GM12878 (cell line): ENCODE results near the gene ING3. TPM values are rescaled to one million over a fixed set of nuclear protein-coding genes. Genes with fewer than 3 reads are reported as not detected.

Source experiments
- LARP7 ChIP-seq: fragments of 450-650 bp; IDR thresholded peaks from 2 replicates; pipeline ENCODE4 v1.6.1; 2017; ENCODE audit warnings: mild to moderate bottlenecking
- MTA2 ChIP-seq: fragments of 450-650 bp; IDR thresholded peaks from 2 replicates; pipeline ENCODE4 v1.6.1; 2016; ENCODE audit warnings: low read depth, mild to moderate bottlenecking, moderate library complexity
- POLR2AphosphoS5 ChIP-seq: IDR thresholded peaks from 2 replicates; pipeline ENCODE4 v1.6.1; 2011; ENCODE audit warnings: mild to moderate bottlenecking, low read length, inconsistent platforms
- SIN3A ChIP-seq: IDR thresholded peaks from 2 replicates; pipeline ENCODE4 v1.6.1; 2012; ENCODE audit warnings: low read depth, low read length, improper control_type of control experiment
- polyA plus RNA-seq, 11 experiments: library from polyadenylated mRNA; depleted of rRNA in 4 of 11; unstranded in 6 of 11; stranded (reverse) in 5 of 11; fragments of >200 nt; fragmentation: Nextera tagmentation in 4 of 11; fragmentation: Illumina TruSeq in 1 of 11; extraction: Ambion mirVana in 4 of 11; extraction: Trizol in 1 of 11; gene quantifications; 1 replicate in 1 of 11; 2 replicates in 10 of 11; pipeline versions ENCODE4 v1.2.1 to v1.2.3, GENCODE V29; 2011 to 2016; ENCODE audit warnings: inconsistent platforms in 2 of 11, missing spikeins in 2 of 11, low read depth in 1 of 11
- total RNA-seq, 4 experiments: library from RNA; depleted of rRNA in 3 of 4; stranded (reverse); fragments of >200 nt in 3 of 4; fragmentation: Illumina TruSeq in 1 of 4; extraction: Trizol in 1 of 4; gene quantifications; 2 replicates each; pipeline versions ENCODE4 v1.2.1 to v1.2.3, GENCODE V29; 2013 to 2021
- TF ChIP-seq, protein P1 (sequence below): fragments of 450-650 bp; IDR thresholded peaks from 2 replicates; pipeline ENCODE4 v1.6.1; 2017; ENCODE audit warnings: antibody characterized with exemption, mild to moderate bottlenecking, moderate library complexity
- TF ChIP-seq, protein P2 (sequence below): fragments of 450-650 bp; IDR thresholded peaks from 2 replicates; pipeline ENCODE4 v1.6.1; 2017; ENCODE audit warnings: mild to moderate bottlenecking

Gene ING3
- total and polyA plus RNA-seq, 10 of the 15 experiments (the other 5 are each of a cell fraction or from before 2014, with no cell fraction given) = 12.1 to 60.8 (median 28.8) TPM

DNA sequence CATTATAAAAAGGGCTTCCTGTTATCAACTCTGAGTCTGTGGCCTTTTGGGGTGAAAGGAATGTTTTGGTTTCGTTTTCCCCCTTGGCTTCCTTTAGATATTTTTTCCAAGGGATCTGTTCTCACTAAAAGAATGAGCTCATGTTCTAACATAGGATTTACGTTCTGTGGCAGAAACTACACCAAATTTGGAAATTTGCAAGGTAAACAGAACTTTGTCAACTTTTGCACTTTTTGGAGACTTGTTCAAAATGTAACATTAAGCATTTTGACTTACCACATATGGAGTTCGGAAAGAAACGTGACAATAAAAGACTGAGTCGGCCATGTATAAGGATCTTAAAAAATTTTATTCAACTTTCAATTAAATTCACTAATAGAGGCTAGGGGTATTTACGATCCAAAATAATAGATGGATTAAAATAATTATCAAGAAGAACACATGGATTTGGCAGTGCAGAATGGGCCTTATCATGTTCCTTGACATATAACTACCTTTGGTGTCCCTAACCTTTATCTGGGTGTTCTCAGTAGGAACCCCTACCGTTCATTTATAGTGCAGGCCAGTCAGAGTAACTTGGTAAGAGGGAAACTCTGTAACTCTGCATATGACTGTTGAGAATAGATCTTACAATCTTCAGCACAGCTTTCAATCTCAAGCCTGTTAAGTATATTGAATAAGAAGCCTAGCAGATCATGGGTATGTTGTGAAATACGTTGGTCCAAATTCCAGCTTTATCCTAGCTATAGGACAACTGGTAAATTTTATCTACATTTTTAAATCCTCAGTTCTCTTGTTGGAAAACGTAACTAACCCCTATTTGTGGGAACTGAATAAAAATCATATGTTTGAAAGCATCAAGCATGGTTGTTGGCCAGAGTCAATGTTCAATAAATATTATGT lies 49.8 kb downstream of the ING3 start (continued):
- TF ChIP-seq, protein P1, sequence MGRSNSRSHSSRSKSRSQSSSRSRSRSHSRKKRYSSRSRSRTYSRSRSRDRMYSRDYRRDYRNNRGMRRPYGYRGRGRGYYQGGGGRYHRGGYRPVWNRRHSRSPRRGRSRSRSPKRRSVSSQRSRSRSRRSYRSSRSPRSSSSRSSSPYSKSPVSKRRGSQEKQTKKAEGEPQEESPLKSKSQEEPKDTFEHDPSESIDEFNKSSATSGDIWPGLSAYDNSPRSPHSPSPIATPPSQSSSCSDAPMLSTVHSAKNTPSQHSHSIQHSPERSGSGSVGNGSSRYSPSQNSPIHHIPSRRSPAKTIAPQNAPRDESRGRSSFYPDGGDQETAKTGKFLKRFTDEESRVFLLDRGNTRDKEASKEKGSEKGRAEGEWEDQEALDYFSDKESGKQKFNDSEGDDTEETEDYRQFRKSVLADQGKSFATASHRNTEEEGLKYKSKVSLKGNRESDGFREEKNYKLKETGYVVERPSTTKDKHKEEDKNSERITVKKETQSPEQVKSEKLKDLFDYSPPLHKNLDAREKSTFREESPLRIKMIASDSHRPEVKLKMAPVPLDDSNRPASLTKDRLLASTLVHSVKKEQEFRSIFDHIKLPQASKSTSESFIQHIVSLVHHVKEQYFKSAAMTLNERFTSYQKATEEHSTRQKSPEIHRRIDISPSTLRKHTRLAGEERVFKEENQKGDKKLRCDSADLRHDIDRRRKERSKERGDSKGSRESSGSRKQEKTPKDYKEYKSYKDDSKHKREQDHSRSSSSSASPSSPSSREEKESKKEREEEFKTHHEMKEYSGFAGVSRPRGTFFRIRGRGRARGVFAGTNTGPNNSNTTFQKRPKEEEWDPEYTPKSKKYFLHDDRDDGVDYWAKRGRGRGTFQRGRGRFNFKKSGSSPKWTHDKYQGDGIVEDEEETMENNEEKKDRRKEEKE = no peak
- TF ChIP-seq MTA2 (no peak), POLR2AphosphoS5 (no peak), SIN3A (no peak), LARP7 (no peak)
- TF ChIP-seq, protein P2, sequence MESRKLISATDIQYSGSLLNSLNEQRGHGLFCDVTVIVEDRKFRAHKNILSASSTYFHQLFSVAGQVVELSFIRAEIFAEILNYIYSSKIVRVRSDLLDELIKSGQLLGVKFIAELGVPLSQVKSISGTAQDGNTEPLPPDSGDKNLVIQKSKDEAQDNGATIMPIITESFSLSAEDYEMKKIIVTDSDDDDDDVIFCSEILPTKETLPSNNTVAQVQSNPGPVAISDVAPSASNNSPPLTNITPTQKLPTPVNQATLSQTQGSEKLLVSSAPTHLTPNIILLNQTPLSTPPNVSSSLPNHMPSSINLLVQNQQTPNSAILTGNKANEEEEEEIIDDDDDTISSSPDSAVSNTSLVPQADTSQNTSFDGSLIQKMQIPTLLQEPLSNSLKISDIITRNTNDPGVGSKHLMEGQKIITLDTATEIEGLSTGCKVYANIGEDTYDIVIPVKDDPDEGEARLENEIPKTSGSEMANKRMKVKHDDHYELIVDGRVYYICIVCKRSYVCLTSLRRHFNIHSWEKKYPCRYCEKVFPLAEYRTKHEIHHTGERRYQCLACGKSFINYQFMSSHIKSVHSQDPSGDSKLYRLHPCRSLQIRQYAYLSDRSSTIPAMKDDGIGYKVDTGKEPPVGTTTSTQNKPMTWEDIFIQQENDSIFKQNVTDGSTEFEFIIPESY = no peak
